Suprapubic skin (tissue), 4 donors: ENCODE results near the gene ACADS.

Source experiments
- POLR2A ChIP-seq, 2 donors: fragments of 450-650 bp; IDR thresholded peaks; one replicate each; pipeline ENCODE4 v1.6.1; 2017; ENCODE audit warnings: antibody characterized with exemption in 2 of 2, mild to moderate bottlenecking in 2 of 2, moderate library complexity in 2 of 2
- POLR2AphosphoS5 ChIP-seq, 3 donors: sonication (generic); formaldehyde crosslinking; IDR thresholded peaks; one replicate each; pipeline ENCODE4 v1.6.1; 2017; ENCODE audit warnings: antibody characterized with exemption in 3 of 3
- TF ChIP-seq, protein P1 (sequence below), 2 donors: fragments of 200-600 bp in 1 of 2; fragments of 450-650 bp in 1 of 2; sonication (generic) in 1 of 2; IDR thresholded peaks; one replicate each; pipeline ENCODE4 v1.5.1; 2016 to 2019; ENCODE audit warnings: antibody characterized with exemption in 2 of 2, mild to moderate bottlenecking in 1 of 2, moderate library complexity in 1 of 2

DNA sequence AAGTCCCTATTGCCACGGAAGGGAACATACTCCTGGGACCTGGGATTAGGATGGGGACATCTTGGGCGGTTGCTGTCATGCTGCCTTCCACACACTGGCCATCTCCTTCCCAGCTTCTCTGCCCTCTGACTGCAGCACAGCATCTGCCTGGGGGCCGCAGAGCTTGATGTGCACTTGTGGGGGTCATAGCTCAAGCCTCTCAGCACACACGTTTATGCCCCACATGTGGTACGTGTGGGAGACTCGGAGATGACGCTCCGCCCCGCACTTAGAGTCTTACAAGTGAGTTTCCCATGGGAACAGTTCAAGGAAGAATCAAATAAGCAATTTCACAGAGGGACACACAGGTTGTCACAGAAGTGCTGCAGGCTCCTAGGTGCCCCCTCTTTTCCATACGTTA, 8.6 kb downstream of the ACADS start:
- TF ChIP-seq, protein P1, sequence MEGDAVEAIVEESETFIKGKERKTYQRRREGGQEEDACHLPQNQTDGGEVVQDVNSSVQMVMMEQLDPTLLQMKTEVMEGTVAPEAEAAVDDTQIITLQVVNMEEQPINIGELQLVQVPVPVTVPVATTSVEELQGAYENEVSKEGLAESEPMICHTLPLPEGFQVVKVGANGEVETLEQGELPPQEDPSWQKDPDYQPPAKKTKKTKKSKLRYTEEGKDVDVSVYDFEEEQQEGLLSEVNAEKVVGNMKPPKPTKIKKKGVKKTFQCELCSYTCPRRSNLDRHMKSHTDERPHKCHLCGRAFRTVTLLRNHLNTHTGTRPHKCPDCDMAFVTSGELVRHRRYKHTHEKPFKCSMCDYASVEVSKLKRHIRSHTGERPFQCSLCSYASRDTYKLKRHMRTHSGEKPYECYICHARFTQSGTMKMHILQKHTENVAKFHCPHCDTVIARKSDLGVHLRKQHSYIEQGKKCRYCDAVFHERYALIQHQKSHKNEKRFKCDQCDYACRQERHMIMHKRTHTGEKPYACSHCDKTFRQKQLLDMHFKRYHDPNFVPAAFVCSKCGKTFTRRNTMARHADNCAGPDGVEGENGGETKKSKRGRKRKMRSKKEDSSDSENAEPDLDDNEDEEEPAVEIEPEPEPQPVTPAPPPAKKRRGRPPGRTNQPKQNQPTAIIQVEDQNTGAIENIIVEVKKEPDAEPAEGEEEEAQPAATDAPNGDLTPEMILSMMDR (IDR thresholded peaks at IDR 0.05) = no peak
- TF ChIP-seq POLR2AphosphoS5 (IDR thresholded peaks at IDR 0.05) (no peak), POLR2A (IDR thresholded peaks at IDR 0.05) (no peak)
